B cell (primary cell): ENCODE data around the gene STX4. TPM values are rescaled to one million over a fixed set of nuclear protein-coding genes. Genes with fewer than 3 reads are reported as not detected.
A peak's percentile ranks its signal among the peaks of the same experiment; 100 is the strongest.

Source experiments
- ATAC-seq: fragments of 200-7000 bp; cut with Tn5 transposase; one replicate; pipeline ENCODE4 v1.10.0; 2021; ENCODE audit warnings: low read depth, mild to moderate bottlenecking, moderate number of reproducible peaks, moderate library complexity
- CTCF ChIA-PET: fragments of 350-600 bp; sonication (Branson Sonifier 250); formaldehyde crosslinking; loops from one replicate; lab custom pipeline; 2021; ENCODE audit warnings: antibody characterized with exemption, inconsistent platforms; lab: Charles Lee
- POLR2A ChIA-PET: fragments of 350-600 bp; sonication (Branson Sonifier 250); formaldehyde crosslinking; loops from one replicate; lab custom pipeline; 2021; ENCODE audit warnings: antibody characterized with exemption; lab: Charles Lee
- DNase-seq: peaks from one replicate; pipeline ENCODE4 v3.0.0; 2013
- H2AFZ ChIP-seq: 2 replicates; pipeline ENCODE4 v1.6.1; 2012; ENCODE audit warnings: mild to moderate bottlenecking, low read depth, low read length; ENCODE audit not compliant: insufficient read depth, poor library complexity, severe bottlenecking
- H3K27ac ChIP-seq, 2 donors: 1 replicate in 1 of 2; 2 replicates in 1 of 2; pipeline ENCODE4 v1.5.1; 2012 to 2013; ENCODE audit warnings: low read length in 2 of 2, mild to moderate bottlenecking in 2 of 2, moderate library complexity in 1 of 2
- H3K27me3 ChIP-seq, 4 experiments: fragments of 200-600 bp in 1 of 4; sonication (generic) in 1 of 4; replicated peaks in 1 of 4; 1 replicate in 2 of 4; 2 replicates in 2 of 4; pipeline versions ENCODE4 v1.6.1 to v1.7.0; 2013 to 2016; ENCODE audit warnings: low read length in 3 of 4, mild to moderate bottlenecking in 2 of 4, mixed read lengths in 1 of 4, moderate library complexity in 1 of 4; ENCODE audit not compliant: insufficient read depth in 4 of 4, control insufficient read depth in 3 of 4; ENCODE audit errors: control extremely low read depth in 1 of 4
- H3K36me3 ChIP-seq, 2 experiments: replicated peaks in 1 of 2; 1 replicate in 1 of 2; 2 replicates in 1 of 2; pipeline versions ENCODE4 v1.6.1 to v1.7.1; 2013; ENCODE audit warnings: low read length in 1 of 2; ENCODE audit not compliant: insufficient read depth in 2 of 2, control insufficient read depth in 1 of 2; ENCODE audit errors: control extremely low read depth in 1 of 2, extremely low read depth in 1 of 2
- H3K4me1 ChIP-seq, 2 donors: fragments of 200-600 bp in 1 of 2; sonication (generic) in 1 of 2; 1 replicate in 1 of 2; 2 replicates in 1 of 2; pipeline versions ENCODE4 v1.5.1 to v1.6.1; 2013 to 2017; ENCODE audit warnings: low read length in 2 of 2; ENCODE audit not compliant: control insufficient read depth in 2 of 2, insufficient read depth in 2 of 2
- H3K4me2 ChIP-seq: replicated peaks from 2 replicates; pipeline ENCODE3; 2012; ENCODE audit warnings: mild to moderate bottlenecking, low read depth, low read length; ENCODE audit not compliant: poor library complexity, severe bottlenecking
- H3K4me3 ChIP-seq, 5 experiments: fragments of 200-600 bp in 1 of 5; sonication (generic) in 1 of 5; 1 replicate in 3 of 5; 2 replicates in 2 of 5; pipeline versions ENCODE4 v1.5.1 to v1.7.0; 2011 to 2016; ENCODE audit warnings: low read length in 4 of 5, mild to moderate bottlenecking in 4 of 5, low read depth in 2 of 5, control low read depth in 1 of 5, moderate library complexity in 1 of 5; ENCODE audit not compliant: insufficient read depth in 1 of 5; ENCODE audit errors: control extremely low read depth in 1 of 5, extremely low read depth in 1 of 5
- H3K79me2 ChIP-seq: fragments of 200-600 bp; sonication (generic); one replicate; pipeline ENCODE4 v1.6.0; 2016; ENCODE audit warnings: low read length; ENCODE audit not compliant: control insufficient read depth, insufficient read depth
- H3K9ac ChIP-seq: fragments of 200-600 bp; sonication (generic); 2 replicates; pipeline ENCODE4 v1.6.1; 2017; ENCODE audit warnings: mild to moderate bottlenecking, low read length, moderate library complexity
- H3K9me3 ChIP-seq, 3 donors: one replicate each; pipeline versions ENCODE4 v1.6.1 to v1.7.1; 2013; ENCODE audit warnings: low read length in 2 of 3; ENCODE audit not compliant: control insufficient read depth in 2 of 3, insufficient read depth in 1 of 3; ENCODE audit errors: control extremely low read depth in 1 of 3
- H4K20me1 ChIP-seq: 2 replicates; pipeline ENCODE4 v1.6.0; 2012; ENCODE audit warnings: mild to moderate bottlenecking, low read length; ENCODE audit not compliant: insufficient read depth, control insufficient read depth, poor library complexity, severe bottlenecking
- H3K27ac Mint-ChIP-seq: one replicate; pipeline ENCODE4 v1.8.0; 2021; ENCODE audit warnings: mixed read lengths
- H3K27me3 Mint-ChIP-seq: one replicate; pipeline ENCODE4 v1.8.0; 2021; ENCODE audit warnings: mixed read lengths
- H3K4me1 Mint-ChIP-seq: one replicate; pipeline ENCODE4 v1.8.0; 2021; ENCODE audit warnings: mixed read lengths
- H3K4me3 Mint-ChIP-seq: one replicate; pipeline ENCODE4 v1.8.0; 2021; ENCODE audit warnings: mixed read lengths
- H3K9me3 Mint-ChIP-seq: one replicate; pipeline ENCODE4 v1.8.0; 2022; ENCODE audit warnings: mixed read lengths; ENCODE audit not compliant: insufficient read depth
- CTCF ChIP-seq: fragments of 200-600 bp; IDR thresholded peaks from one replicate; pipeline ENCODE4 v1.8.0; 2022; ENCODE audit warnings: antibody characterized with exemption, mild to moderate bottlenecking
- EZH2 ChIP-seq: IDR thresholded peaks from 2 replicates; pipeline ENCODE4 v1.6.1; 2012; ENCODE audit warnings: borderline replicate concordance, low read depth, mild to moderate bottlenecking, moderate library complexity, low read length; ENCODE audit not compliant: insufficient read depth, poor library complexity, severe bottlenecking
- WGBS: methylation state at CpG from one replicate; pipeline ENCODE4 v1.1.5; 2013; ENCODE audit warnings: missing lambda C conversion rate; ENCODE audit not compliant: insufficient coverage; 5-methylcytosine and 5-hydroxymethylcytosine counted together
- intact Hi-C: fragments of 100-400 bp; cut with micrococcal nuclease; formaldehyde crosslinking; loops from one replicate; pipeline ENCODE4 v1.10.0; 2022
- polyA plus RNA-seq: library from polyadenylated mRNA; depleted of rRNA; stranded (reverse); fragments of >200 nt; gene quantifications from 2 replicates; pipeline ENCODE4 v1.2.3, GENCODE V29; 2012
- total RNA-seq, 2 donors: library from RNA; stranded (reverse); fragments of 120-200 nt in 1 of 2; gene quantifications; 1 replicate in 1 of 2; 2 replicates in 1 of 2; pipeline versions ENCODE4 v1.2.3 to v1.2.4, GENCODE V29; 2013 to 2022

The STX4 gene
- total and polyA plus RNA-seq, 2 donors (not counting 1 experiment from before 2014, with no cell fraction given), result 120 to 133 TPM

DNA sequence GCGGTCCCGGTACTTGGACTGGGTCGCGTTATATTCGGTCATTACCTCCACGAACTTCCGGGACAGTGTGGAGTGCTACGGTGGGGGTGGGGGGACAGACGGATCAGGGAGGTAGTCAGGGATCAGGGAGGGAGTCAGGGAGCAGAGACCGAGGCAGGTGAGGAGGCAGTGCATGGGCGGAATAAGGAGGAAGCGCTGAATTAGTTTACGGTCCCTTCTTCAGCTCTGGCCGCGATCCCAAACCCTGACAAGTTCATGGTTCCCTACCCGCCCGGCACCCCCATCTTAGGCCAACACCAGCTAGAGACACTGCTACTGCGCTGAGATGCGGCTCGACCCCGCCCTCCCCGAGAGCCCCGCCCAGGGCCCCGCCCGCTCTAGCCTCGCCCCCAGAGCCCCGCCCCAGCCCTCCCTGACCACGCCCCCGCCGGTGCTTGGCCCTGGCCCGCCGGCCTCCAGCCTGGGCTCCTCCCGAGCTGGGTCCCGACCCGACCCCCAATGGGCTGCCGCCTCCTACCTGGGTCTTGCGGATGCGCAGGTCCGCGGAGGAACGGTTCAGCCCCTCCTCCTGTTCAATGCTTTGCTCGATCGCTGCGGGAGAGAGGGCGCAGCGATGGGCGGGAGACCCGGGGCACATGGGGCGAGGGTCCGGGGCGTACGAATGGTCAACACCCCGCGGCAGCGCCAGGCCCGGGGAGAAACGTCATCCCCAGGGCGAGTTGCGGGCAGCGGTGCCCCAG is 36.2 kb upstream of the STX4 start:
- ChIA-PET CTCF (interaction anchor here (0.7 to 1.8 kb wide), 4 partner anchors 11 to 145 kb away, joined by 3 to 6 read pairs (median 4); partner anchors contain the start of gene ZNF668), POLR2A (interaction anchor here (0.5 to 1.6 kb wide), 4 partner anchors 123 to 496 kb away, joined by 3 to 6 read pairs (median 5); partner anchors contain the start of gene FUS)
- DNase-seq (peak; percentile 88), ATAC-seq (peak; percentile 100)
- TF ChIP-seq CTCF (no peak), EZH2 (no peak)
- peak overlapping the region in 4 of 5 experiments; percentile 54 to 72 (median 66) for H3K4me3 ChIP-seq
- no peaks in the 10 kb centered on the region for H3K36me3 ChIP-seq
- peaks cover 0 to 5% (median 0%) of the 10 kb centered on the region in 3 donors for H3K9me3 ChIP-seq
- Mint-ChIP-seq H3K4me1 (peaks cover 9% of the 10 kb centered on the region), H3K27me3 (no peaks in the 10 kb centered on the region), H3K9me3 (no peaks in the 10 kb centered on the region), H3K4me3 (peak overlapping the region; percentile 91), H3K27ac (peak overlapping the region; percentile 92)
- peak overlapping the region; percentile 29 to 62 for H3K27ac ChIP-seq
- peak overlapping the region; percentile 72 for H3K9ac ChIP-seq
- H3K4me1 ChIP-seq, result peaks cover 9 to 13% of the 10 kb centered on the region in 2 donors
- 5% methylated on average over 53 of the region's 60 CpGs for WGBS
- peak overlapping the region; percentile 88 for H3K4me2 ChIP-seq
- H3K79me2 ChIP-seq, result no peaks in the 10 kb centered on the region
- H3K27me3 ChIP-seq, result peaks cover 0 to 7% (median 0%) of the 10 kb centered on the region in 4 experiments
- intact Hi-C loops, result loop anchor here (1.0 kb wide), 5 partner anchors 37 to 145 kb away; partner anchors contain the start of genes SETD1A and VKORC1
- peak overlapping the region; percentile 96 for H2AFZ ChIP-seq
- no peaks in the 10 kb centered on the region for H4K20me1 ChIP-seq
